Measurements from ENCODE around the gene TMBIM4.

Gene TMBIM4

DNA sequence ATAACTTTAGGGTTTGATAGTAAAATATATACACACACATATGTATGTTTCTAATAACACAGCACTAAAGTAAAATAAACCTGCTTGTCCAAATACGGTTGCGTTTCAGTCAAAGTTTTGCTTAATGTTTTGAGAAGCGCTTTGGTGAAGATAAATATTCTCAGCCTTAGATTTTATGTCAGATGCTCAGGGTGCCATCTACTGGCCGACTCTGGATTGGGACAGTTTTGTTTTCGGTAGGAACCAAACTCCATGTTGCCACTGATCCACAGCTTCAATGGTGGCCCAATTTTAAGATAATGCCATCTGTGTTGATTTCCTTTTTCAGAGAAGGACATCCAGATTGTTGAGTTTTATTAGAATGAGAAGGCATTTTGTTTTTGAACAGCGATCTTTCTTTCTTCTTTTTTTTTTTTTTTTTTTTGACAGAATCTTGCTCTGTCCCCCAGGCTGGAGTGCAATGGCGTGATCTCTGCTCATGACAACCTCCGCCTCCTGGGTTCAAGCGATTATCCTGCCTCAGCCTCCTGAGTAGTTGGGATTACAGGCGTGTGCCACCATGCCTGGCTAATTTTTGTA is 82.3 kb downstream of the TMBIM4 start:
- peak; percentile 17 to 70 (median 46) for DNase-seq

- no peak for DNase-seq
Observed at GRCh38 chr12:66085998-66086397, 83.8 kb downstream of the TMBIM4 start.

All from NCI-H1417 (cell line).